Measurements from ENCODE around the gene TMEM131L.
A peak's percentile ranks its signal among the peaks of the same experiment; 100 is the strongest.
"Not testable (repeated sequence)": the region's sequence is repeated elsewhere in the genome, so short reads cannot be mapped to it uniquely, and the experiment has no call there.

The TMEM131L gene

GRCh38 chr4:153466081-153466948, at the start of gene TMEM131L:
Gene TMEM131L, plus strand, starts transcription at chr4:153466360. Its CDS starts 38 bp downstream, at chr4:153466398.
- DNase-seq, result no peak

DNA sequence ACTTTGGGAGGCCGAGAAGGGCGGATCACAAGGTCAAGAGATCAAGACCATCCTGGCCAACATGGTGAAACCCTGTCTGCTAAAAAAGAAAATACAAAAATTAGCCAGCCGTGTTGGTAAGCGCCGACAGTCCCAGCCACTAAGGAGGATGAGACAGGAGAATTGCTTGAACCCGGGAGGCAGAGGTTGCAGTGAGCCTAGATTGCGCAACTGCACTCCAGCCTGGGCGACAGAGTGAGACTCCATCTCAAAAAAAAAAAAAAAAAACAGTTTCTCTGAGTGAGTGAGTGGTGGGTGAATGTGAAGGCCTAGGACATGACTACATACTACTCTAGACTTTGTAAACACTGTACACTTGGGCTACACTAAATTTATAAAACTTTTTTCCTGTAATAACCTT, 49.7 kb upstream of the TMEM131L start:
- DNase-seq, result not testable (repeated sequence)

- no peak for DNase-seq
These were observed 48.0 kb upstream of the TMEM131L start for GRCh38 chr4:153418121-153418520.

GRCh38 chr4:153418558-153418957, 47.6 kb upstream of the TMEM131L start:
- DNase-seq, result no peak

DNA sequence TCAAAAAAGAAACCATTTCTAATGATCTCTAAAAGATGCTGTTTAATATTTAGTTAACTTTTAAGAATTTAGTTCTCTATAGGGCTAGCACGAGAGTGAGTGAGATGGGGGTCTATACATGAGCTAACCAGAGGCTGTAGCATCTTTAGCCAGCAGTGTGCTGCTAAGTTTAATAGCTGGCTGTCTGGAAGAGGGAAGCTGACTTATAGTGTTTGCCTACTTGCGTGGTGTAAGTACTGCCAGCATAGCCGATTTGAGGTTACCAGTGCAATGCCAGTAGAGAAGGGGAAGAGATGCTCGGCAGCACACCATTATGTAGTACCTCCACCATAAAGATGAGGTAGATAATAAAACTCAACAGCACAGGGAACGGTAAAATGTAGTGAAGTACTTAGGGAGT, 47.1 kb upstream of the TMEM131L start:
- DNase-seq, result no peak

DNA sequence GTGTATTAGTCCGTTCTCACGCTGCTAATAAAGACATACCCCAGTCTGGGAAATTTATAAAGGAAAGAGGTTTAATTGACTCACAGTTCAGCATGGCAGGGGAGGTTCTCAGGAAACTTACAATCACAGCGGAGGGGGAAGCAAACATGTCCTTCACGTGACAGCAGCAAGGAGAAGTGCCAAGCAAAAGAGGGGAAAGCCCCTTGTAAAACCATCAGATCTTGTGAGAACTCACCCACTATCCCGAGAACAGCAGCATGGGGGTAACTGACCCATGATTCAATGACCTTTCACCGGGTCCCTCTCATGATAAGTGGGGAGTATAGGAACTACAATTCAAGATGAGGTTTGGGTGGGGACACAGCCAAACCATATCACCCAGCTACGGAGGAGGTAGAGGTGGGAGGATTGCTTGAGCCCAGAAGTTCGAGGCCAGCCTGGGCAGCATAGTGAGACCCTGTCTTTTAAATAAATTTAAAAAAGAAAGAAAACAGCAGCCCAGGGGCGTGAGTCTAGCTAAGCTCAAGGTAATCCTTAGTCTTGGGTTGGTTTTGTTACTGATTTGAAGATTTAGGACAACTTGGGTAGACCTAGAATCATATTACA, 46.4 kb upstream of the TMEM131L start:
- no peak for DNase-seq

GRCh38 chr4:153420361-153420760, 45.8 kb upstream of the TMEM131L start:
- DNase-seq, result no peak

GRCh38 chr4:153421941-153422340, 44.2 kb upstream of the TMEM131L start:
- no peak for DNase-seq

DNA sequence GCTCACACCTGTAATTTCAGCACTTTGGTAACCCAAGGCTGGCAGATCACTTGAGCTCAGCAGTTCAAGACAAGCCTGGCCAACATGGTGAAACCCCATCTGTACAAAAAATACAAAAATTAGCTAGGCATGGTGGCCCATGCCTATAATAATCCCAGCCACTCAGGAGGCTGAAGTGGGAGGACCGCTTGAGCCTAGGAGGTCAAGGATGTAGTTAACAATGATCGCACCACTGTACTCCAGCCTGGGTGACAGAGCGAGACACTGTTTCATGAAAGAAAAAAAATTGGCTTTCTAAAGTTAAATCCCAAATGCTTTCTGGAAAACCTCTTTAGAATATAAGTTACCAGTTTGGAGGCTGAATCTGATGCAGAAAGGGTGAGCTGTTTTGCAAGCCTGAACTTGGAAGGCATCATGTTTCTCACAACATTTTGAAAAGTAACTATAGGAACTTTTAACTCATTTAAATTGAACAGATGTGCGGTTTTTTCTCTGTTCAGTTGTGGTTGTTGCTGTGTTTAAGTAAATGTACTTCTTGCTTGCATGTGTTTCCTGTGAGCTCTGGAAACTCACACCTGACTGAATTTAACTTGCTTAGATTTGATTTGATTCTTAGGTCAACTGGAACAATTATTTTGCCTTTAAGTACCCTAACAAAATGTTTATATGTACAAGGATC, 39.8 kb upstream of the TMEM131L start:
- DNase-seq, result no peak

DNA sequence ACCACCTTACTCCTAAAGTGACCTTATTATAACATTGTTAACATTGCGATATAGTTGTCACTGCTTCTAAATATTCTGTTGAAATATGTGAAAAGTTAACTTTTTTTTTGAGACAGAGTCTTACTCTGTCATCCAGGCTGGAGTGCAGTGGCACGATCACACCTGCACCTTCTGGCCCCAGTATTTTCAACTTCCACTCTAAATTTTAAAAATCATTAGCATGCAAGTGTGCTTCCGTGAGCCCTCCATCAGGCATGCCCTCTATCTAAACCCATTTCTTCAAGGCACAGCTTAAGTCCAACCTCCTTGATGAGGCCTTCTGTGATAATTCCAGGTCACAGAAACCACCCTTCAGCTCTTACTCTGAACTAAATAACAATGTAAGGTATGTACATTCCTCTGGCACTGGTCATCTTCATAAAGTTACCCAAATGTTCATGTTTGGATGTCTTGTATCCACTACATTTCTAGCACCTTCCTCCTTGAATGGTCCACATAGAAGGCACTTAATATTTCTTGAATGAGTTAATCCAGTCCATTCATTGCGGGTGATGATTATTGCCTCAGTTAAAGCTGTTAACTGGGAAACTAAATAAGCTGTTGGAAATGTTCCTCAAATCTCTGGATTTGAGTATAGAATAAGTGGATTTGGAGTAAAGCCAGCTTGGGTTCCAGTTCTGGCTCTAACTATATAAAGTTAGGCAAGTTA, 38.6 kb upstream of the TMEM131L start:
- DNase-seq, result no peak

- DNase-seq, result no peak
These were observed 37.2 kb upstream of the TMEM131L start for GRCh38 chr4:153428941-153429475.

DNA sequence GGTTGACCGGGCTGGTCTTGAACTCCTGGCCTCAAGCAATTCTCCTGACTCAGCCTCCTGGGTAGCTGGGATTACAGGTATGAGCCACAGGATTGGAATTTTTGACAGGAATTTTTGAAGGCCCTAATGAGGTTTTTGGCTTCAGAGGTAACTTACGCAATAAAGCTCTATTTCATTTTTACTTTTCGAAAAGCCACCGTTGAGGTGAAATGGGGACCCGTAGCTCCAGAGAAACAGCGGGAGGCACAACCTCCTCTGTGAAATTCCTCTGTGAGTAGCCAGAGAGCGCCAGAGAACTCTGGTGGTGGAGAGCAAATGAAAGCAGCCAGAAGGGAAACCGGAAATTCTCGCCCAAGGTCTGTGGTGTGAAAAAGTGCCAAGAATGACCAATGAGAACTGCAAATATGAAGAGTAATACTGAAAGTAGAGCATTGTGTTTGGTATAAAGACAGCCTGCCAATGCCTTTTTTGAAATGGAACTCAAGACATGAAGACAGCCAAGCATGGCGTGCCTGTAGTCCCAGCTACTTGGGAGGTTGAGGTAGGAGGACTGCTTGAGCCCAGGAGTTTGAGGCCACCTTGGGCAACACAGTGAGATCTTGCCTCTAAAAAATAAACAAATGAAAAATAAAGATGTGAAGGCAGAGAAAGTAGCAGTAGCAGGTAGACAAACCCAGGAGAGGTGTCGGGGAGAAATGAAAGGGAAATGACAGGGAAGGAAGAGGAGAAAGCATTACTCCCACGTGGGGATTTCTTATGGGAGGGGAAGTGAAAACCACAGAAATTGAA, 33.0 kb upstream of the TMEM131L start:
- peak; percentile 6 for DNase-seq

DNA sequence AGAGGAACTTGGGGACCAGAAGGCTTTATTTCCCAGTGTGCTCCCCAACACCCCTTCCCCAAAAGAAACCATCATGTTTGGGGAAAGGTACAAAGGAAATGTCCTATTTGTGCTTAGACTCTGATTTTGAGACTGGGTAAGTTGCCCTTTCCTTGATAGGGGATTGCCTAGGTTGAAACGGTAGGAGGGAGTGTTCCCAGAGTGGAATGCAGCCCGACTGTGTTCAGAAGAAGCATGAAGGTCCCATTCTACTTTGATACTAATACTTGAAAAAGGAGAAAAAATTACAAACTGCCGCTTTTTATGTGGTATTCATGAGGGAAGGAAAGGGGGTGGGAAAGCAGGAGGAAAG, 32.4 kb upstream of the TMEM131L start:
- no peak for DNase-seq

DNA sequence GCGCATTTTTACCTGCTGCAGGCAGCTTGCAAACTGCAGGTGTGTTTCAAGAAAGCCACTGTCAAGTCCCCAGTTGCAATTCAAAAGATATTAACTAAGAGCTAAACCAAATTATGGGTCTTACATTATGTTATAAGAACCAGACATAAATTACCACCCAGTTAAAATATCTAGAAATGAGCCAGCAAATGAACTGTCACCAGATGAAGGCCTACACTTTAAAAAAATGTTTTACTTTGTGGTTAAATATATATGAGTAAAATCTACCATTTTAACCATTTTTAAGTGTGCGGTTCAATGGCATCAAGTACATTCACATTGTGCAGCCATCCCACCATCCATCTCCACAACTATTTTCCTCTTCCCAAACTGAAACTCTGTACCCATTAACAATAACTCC, 32.0 kb upstream of the TMEM131L start:
- no peak for DNase-seq

DNA sequence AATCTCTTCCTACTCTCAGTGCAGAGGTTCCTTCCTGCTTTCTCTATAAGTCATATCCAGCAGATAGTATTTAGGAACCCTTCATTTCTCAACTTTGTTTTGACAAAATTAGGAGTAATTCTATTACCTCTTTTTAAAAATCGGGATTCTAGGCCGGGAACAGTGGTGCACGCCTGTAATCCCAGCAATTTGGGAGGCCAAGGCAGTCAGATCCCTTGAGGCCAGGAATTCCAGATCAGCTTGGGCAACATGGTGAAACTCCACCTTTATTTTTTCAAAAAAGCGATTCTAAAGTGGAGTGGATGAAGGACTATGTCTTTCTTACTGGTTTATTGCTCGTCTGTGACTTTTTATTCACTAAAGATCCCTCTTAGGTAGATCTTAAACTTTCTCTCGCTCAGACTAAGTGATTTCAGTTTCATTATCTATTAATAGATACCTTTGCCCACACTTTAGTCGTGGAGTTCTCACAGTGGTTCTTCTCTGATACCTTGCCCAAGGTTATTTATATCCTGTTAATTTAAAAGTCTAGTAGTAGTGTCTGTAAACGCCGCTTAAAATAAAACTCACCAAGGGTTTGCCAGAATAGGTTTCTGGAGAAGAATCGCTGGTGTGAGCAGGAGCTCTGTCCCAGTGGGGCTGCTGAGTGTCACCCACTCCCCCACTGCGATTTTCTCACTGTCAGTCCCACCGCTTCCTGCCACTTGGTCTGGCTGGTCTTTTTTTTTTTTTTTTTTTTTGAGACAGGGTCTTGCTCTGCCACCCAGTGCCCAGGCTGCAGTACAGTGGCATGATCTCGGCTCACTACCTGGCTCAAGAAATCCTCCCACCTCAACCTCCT, 27.0 kb upstream of the TMEM131L start:
- no peak for DNase-seq

- no peak for DNase-seq
These were observed 26.3 kb upstream of the TMEM131L start for GRCh38 chr4:153439831-153440230.

DNA sequence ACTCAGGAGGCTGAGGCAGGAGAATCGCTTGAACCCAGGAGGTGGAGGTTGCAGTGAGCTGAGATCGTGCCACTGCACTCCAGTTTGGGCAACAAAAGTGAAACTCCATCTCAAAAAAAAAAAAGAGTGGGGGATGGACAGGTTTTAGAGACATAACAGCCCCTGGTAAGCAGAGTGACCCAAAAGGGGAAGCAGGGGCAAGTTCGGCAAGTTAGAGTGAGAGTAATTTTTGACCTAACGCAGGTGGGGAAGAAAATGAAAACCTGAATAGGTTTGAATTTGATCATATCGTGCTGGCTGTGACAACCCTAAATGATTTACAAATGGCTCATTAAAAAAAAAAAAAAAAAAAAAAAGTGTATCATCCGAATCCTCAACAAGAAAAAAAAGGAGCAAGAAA, 25.7 kb upstream of the TMEM131L start:
- no peak for DNase-seq

DNA sequence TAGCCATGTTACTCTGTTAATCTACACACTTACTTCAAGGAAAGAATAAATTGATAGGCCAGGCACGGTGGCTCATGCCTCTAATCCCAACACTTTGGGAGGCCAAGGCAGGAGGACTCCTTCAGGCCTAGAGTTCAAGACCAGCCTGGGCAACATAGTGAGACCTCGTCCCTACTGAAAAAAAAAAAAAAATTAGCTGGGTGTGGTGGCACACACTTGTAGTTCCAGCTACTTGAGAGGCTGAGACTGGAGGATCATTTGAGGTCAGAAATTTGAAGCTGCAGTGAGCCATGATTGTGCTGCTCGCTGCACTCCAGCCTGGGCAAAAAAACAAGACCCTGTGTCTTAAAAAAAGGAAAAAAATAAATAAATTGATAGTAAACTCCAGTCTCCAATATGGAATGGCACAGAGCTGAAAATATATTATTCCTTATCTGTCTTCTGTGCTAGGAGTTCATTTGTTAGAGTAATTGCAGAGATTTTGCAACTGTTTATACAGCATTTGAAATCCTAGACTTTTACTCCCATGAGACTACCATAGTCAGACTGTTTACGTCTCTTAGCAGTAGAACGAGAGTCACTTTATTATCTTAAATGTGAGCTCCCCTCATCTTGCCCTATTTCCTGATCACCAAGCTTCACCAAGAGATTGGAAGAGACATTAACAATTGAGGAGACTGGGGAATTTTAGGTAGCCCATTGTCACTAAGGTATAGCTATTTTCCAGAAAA, 18.8 kb upstream of the TMEM131L start:
- DNase-seq, result no peak

DNA sequence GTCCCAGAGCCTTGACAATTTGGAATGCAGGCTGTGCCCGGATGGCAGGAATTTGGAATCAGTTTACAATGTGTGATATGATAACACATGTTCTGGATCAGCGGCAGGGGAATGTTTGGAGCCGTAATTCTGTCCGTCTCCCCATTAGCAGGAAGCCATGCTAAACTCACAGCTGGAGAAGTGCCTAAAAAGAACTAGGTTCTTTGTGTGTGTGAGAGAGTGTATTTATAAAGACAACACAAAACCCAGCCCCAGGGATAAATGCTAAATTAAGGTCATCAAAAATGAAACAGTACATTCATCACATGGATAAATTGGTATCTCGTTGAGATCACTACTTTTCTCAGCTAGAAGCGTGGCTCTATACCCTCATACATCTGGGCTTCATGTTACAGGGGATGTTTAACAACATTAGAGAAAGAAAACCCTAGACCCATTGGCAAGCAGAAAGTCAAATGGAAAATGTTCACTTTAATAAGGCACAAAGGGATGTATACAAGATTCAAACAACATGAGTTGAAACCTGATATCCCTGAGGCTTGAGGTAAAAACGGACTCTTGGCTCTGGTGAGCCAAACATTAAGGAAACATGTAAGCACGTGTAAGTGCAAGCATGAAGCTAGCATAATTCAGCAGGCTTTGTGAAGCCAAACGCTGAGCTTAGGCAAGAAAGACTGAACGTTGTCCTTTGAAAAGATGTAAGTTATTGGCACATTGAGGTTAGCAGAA, 18.0 kb upstream of the TMEM131L start:
- DNase-seq, result peak; percentile 16

- no peak for DNase-seq
These were observed 16.8 kb upstream of the TMEM131L start for GRCh38 chr4:153449338-153449737.
